ENCODE results near the gene TP73. TPM values are rescaled to one million over a fixed set of nuclear protein-coding genes. Genes with fewer than 3 reads are reported as not detected.

The TP73 gene
- total RNA-seq, 3 donors from 2014 or later (not counting 1 experiment from before 2014, with no cell fraction given): 0.28 to 0.50 (median 0.39) TPM

GRCh38 chr1:3750741-3751140 lies 98.4 kb downstream of the TP73 start:
- no peak overlapping the region for H3K4me3 Mint-ChIP-seq
- H3K9me3 Mint-ChIP-seq: no peaks in the 10 kb centered on the region
- DNase-seq (no peak), ATAC-seq (no peak)
- Histone ChIP-seq H3K27ac (ENCODE audit: low read length) (no peak overlapping the region), H3K4me1 (ENCODE audit: control insufficient read depth, insufficient read depth, low read length) (peaks cover 17% of the 10 kb centered on the region), H3K9me3 (ENCODE audit: control insufficient read depth, insufficient read depth, low read length) (no peaks in the 10 kb centered on the region), H3K4me3 (ENCODE audit: low read length) (no peak overlapping the region), H3K36me3 (ENCODE audit: control insufficient read depth, insufficient read depth, low read length) (no peaks in the 10 kb centered on the region), H3K27me3 (ENCODE audit: control insufficient read depth, insufficient read depth, low read length) (no peaks in the 10 kb centered on the region)
- WGBS (ENCODE audit: insufficient coverage): 85% methylated on average over 6 of the region's 6 CpGs
- H3K36me3 Mint-ChIP-seq: no peaks in the 10 kb centered on the region
- peaks cover 0 to 10% of the 10 kb centered on the region in 2 donors for H3K27me3 Mint-ChIP-seq (ENCODE audit: low read depth in 2 of 2)
- peaks cover 8 to 18% of the 10 kb centered on the region in 2 donors for H3K4me1 Mint-ChIP-seq
- TF ChIP-seq CTCF (IDR thresholded peaks at IDR 0.05): no peak
- intact Hi-C loops (cut with micrococcal nuclease): no loop called here
- no peak overlapping the region for H3K27ac Mint-ChIP-seq

- peaks cover 0 to 10% of the 10 kb centered on the region in 2 donors for H3K27me3 Mint-ChIP-seq (ENCODE audit: low read depth in 2 of 2)
- peaks cover 7 to 8% of the 10 kb centered on the region in 2 donors for H3K4me1 Mint-ChIP-seq
- TF ChIP-seq CTCF (IDR thresholded peaks at IDR 0.05): no peak
- H3K27ac Mint-ChIP-seq: no peak within 1 kb of the TSS
- Histone ChIP-seq H3K4me3 (ENCODE audit: low read length) (no peak within 1 kb of the TSS), H3K36me3 (ENCODE audit: control insufficient read depth, insufficient read depth, low read length) (no peaks in the 10 kb centered on the region), H3K27me3 (ENCODE audit: control insufficient read depth, insufficient read depth, low read length) (no peaks in the 10 kb centered on the region), H3K27ac (ENCODE audit: low read length) (no peak within 1 kb of the TSS), H3K9me3 (ENCODE audit: control insufficient read depth, insufficient read depth, low read length) (no peaks in the 10 kb centered on the region), H3K4me1 (ENCODE audit: control insufficient read depth, insufficient read depth, low read length) (peaks cover 7% of the 10 kb centered on the region)
- no peaks in the 10 kb centered on the region for H3K36me3 Mint-ChIP-seq
- no peak for DNase-seq
- ATAC-seq: no peak
- WGBS (ENCODE audit: insufficient coverage): 85% methylated on average over 17 of the region's 17 CpGs
- peak within 1 kb of the TSS; percentile 21 for H3K4me3 Mint-ChIP-seq
- no peaks in the 10 kb centered on the region for H3K9me3 Mint-ChIP-seq
- intact Hi-C loops (cut with micrococcal nuclease): no loop called here
Observed at GRCh38 chr1:3752400-3752945, 100.2 kb downstream of the TP73 start, which contains the start of gene CCDC27. Gene CCDC27, plus strand, starts transcription at chr1:3752450. Its CDS starts 32 bp downstream, at chr1:3752482.

- intact Hi-C loops (cut with micrococcal nuclease): no loop called here
- no peak overlapping the region for H3K4me3 ChIP-seq (ENCODE audit: low read length)
- no peaks in the 10 kb centered on the region for H3K27me3 ChIP-seq (ENCODE audit: control insufficient read depth, insufficient read depth, low read length)
- DNase-seq (no peak), ATAC-seq (no peak)
- Mint-ChIP-seq H3K4me1 (no peaks in the 10 kb centered on the region), H3K4me3 (no peak overlapping the region), H3K9me3 (no peaks in the 10 kb centered on the region), H3K36me3 (no peaks in the 10 kb centered on the region), H3K27me3 (ENCODE audit: low read depth in 2 of 2) (peaks cover 0 to 10% of the 10 kb centered on the region in 2 donors), H3K27ac (no peak overlapping the region)
- H3K27ac ChIP-seq (ENCODE audit: low read length): no peak overlapping the region
- no peaks in the 10 kb centered on the region for H3K9me3 ChIP-seq (ENCODE audit: control insufficient read depth, insufficient read depth, low read length)
- no peak for TF ChIP-seq CTCF (IDR thresholded peaks at IDR 0.05)
- no peaks in the 10 kb centered on the region for H3K4me1 ChIP-seq (ENCODE audit: control insufficient read depth, insufficient read depth, low read length)
- no peaks in the 10 kb centered on the region for H3K36me3 ChIP-seq (ENCODE audit: control insufficient read depth, insufficient read depth, low read length)
- WGBS (ENCODE audit: insufficient coverage): 88% methylated on average over 20 of the region's 20 CpGs
Observed at GRCh38 chr1:3753656-3754454, 101.5 kb downstream of the TP73 start.

All from natural killer cell (primary cell).